ENCODE results near the gene C2CD4D.

The C2CD4D gene

GRCh38 chr1:151790071-151790939 is 49.3 kb downstream of the C2CD4D start, which contains the start of gene TDRKH:
Gene TDRKH (minus strand): TSS chr1:151790500. CDS start chr1:151783022, 7,478 bp downstream.
- TF ChIP-seq FOXP2 (optimal IDR thresholded peaks at IDR 0.05; ENCODE audit: borderline replicate concordance, extremely low read depth, extremely low read length, insufficient read depth) = peak; percentile 47
- TF ChIP-seq TAF1 (IDR thresholded peaks at IDR 0.05; ENCODE audit: borderline replicate concordance, insufficient read depth, low read length) = 0 out of 2 replicates have a peak, but pooled peaks have one; percentile 42
- TF ChIP-seq SIN3A (IDR thresholded peaks at IDR 0.05; ENCODE audit: borderline replicate concordance, insufficient read depth, low read length) = no peak
- 0 out of 4 replicates have a peak, but pooled peaks of 1 of the 2 experiments have one; percentile 3 for TF ChIP-seq REST (IDR thresholded peaks at IDR 0.05; ENCODE audit: insufficient read depth in 1 of 2, low read depth in 2 of 2, low read length in 2 of 2)
- peak; percentile 54 for TF ChIP-seq POLR2AphosphoS5 (IDR thresholded peaks at IDR 0.05; ENCODE audit: low read depth, low read length)
